HG02970 (cell line): Measurements from ENCODE around the gene ZCCHC24.
A peak's percentile ranks its signal among the peaks of the same experiment; 100 is the strongest.
"Not testable (repeated sequence)": the region's sequence is repeated elsewhere in the genome, so short reads cannot be mapped to it uniquely, and the experiment has no call there.

Source experiments
- ATAC-seq: cut with Tn5 transposase; IDR thresholded peaks from one replicate; pipeline ENCODE4 v1.9.1; 2021; ENCODE audit warnings: mild to moderate bottlenecking, moderate library complexity, moderate number of reproducible peaks; ENCODE audit not compliant: unreplicated experiment, low FRiP score

ZCCHC24 gene

GRCh38 chr10:79350407-79351154 is 94.8 kb downstream of the ZCCHC24 start:
- ATAC-seq, result no peak

- no peak for ATAC-seq
These were observed 95.5 kb downstream of the ZCCHC24 start for GRCh38 chr10:79349766-79350406.

- ATAC-seq, result no peak
These were observed 96.3 kb downstream of the ZCCHC24 start for GRCh38 chr10:79349072-79349491.

GRCh38 chr10:79348640-79348988 is 96.8 kb downstream of the ZCCHC24 start:
- ATAC-seq, result no peak

GRCh38 chr10:79347894-79348639 is 97.4 kb downstream of the ZCCHC24 start:
- ATAC-seq, result peak; percentile 37

DNA sequence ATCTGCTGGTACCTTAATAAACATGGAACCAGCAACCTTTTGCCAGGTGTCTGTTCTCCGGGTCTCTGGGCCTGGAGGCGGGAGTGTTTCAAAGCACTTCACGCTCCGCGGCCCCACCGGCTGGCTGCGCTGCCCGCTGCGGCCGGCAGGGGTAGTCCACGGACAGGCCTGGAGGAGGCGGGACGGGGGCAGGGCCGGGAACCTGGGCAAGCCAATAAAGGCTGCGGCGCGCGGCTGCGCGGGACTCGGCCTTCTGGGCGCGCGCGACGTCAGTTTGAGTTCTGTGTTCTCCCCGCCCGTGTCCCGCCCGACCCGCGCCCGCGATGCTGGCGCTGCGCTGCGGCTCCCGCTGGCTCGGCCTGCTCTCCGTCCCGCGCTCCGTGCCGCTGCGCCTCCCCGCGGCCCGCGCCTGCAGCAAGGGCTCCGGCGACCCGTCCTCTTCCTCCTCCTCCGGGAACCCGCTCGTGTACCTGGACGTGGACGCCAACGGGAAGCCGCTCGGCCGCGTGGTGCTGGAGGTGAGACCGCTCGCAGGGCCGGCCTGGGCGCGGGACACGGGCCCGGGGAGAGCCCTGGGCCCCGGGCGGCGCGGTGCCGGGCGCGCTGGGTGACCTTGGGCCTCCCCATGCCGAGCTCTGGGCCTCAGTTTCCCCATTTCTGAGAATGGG is 98.1 kb downstream of the ZCCHC24 start, which contains the start of gene PPIF:
TSS of gene PPIF (plus strand) at position 244 of the 668 bp plus-strand sequence. CDS start at position 324, 80 bp downstream.
- peak; percentile 83 for ATAC-seq

GRCh38 chr10:79346388-79347225 is 98.8 kb downstream of the ZCCHC24 start:
- ATAC-seq, result no peak

DNA sequence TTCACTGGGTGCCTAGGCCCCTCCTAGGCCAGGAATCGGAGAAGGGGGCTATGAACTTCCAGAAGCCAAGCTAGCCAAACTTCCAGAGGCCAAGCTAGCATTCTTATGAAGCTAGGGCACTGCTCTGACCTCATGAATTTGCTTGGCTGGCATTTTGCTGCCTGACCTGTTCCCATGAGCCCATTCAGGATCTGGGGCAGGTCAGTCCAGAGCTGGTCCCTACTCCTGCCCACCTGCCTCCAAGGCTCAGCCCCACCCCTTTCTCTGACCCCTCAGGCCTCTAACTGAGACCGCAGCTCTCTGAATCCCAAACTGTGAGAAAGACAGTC is 99.4 kb downstream of the ZCCHC24 start:
- no peak for ATAC-seq

DNA sequence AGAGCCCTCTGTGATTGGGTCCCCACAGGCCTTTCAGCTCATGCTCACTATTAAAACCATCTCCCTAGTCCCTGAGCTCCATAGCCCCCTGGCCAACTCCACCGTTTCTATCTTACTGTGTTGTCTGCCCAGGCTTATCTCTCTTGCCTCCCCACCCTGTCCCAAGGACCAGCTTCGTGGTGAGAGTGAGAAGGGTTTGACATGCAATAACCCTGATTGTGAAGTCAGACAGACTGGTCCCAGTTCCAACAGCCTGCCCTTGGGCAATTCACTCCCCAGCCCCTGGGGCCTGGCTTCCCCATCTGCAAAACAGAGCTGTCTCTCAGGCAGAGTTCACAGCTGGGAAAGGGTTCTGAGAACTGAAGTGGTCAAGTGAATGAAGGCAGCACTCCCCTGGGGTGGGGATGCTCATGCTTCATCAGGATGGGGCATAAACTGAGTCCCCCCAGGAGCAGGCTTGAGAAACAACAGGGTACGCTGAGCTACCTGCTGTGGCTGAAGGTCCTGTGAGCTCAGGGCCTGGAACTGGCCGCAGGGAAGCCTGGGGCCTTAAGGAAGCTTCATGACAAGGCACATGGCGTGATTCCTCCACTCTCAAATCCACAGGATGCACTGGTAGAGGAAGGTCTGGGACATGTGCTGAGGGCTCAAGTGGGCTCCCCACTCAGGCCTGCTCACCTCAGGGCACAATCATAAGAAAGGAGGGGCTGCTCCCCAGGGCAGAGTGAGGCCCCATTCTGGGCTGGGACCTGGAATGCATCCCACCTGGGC is 100.0 kb downstream of the ZCCHC24 start:
- ATAC-seq, result no peak

DNA sequence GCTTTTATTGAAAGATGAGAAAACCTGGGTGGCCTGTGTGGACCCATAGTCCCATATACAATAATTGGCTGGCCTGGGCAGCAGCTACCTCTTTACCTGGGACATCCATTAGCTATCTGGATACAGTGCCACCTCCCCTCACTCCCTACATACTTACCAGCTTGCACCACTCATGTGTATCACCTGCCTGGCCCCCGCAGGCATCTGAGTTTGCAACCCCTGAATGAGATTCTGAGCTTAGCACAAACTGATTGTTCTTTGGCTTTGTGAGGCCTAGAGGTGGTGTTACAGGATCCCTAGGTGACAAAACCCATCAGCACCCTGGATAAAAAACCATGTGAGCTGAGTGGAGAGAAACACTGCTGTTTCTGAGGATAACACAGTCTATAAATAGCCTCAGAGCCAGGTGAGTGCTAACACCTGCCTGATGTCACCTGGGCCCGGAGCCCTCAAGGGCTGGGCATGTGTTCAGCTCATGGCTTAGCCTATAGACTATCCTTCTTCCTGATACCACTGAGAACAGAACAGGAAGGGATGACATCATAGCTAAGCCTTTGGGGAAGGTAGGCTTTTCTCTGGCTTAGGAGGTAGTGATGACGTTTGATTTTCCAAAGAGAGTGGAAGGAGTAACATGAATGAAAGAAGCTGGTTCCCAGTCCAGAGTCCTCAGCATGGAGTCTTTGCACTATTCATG is 100.8 kb downstream of the ZCCHC24 start:
- no peak for ATAC-seq

GRCh38 chr10:79342811-79343561 is 102.4 kb downstream of the ZCCHC24 start:
- no peak for ATAC-seq

DNA sequence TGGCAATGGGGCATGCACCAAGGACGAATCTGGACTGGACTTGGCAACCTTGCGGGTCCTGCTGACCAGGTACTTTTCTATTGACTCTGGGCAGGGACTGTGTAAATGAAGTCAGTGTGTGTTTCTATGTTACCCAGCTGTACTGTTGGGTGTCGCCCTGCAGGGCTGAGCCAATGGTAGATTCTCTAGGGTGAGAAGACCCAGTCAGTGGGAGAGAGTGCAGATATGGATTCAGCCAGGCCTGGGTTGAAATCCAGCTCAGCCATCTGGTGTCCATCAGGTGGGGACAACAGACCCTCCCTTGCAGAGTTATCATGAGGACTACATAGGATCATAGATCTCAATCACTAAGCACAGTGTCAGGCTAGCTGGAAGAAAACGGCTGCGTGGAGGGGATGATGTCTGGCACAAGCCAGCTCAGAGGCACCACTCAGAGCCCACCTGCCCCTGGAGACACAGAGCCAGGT is 103.1 kb downstream of the ZCCHC24 start:
- ATAC-seq, result no peak

DNA sequence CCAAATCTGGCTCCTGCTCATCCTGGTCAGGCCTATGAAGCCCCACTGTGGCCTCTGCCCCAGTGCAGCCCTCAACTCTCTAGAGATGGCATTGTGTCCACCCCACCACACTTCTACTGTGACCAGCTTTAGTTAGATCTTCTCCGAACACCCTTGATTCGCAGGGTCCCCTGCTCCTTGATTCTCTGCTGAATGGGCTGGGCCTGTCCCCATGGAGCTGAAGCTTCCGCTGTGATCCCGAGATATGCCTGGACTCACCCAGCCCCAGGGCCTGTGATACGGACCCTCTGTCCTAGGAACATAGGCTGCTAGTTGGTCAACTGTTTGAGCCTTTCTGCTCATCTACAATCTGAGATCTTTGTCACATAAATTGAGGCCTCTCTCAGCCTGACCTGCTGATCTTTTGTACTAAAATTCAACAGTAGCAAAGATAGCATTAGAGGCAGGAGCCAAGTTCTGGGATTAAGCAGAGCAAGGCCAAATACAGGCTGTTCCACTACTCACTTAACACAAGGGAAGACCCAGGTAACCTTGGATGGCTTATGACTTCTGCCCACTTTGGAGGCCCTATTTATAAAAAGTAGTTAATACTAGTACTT is 104.7 kb downstream of the ZCCHC24 start:
- no peak for ATAC-seq

- no peak for ATAC-seq
These were observed 106.2 kb downstream of the ZCCHC24 start for GRCh38 chr10:79339266-79339665.

DNA sequence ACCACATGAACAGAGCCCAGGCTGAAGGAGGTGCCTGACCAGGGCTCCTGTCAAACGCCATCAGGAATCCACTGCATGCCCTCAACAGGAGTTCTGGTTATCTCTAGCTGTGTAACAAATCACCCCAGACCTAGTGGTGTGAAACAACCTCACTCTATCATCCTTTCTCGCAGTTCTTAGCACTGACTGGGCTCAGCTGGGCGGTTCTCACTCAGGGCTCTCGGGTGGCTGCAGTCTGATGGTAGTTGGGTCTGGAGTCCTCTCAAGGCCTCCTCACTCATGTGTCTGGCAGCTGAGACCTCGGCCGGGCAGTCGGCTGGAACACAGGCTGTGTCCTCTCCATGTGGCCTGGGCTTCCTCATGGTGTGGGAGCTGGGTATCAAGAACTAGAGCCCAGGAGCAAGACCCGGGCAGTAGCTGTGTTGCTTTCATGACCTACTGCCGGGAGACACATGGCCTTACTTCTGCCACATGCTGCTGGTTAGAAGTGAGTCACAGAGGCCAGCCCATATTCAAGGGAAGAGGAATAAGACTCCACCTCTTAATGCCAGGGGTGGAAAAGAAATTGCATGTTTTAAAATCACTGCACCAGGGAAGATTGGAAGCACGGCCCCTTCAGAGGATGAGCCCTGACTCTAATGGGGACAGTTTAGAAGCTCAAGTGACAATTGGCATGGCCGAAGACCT is 107.5 kb downstream of the ZCCHC24 start:
- ATAC-seq, result not testable (repeated sequence)

GRCh38 chr10:79336739-79337138 is 108.7 kb downstream of the ZCCHC24 start:
- no peak for ATAC-seq

DNA sequence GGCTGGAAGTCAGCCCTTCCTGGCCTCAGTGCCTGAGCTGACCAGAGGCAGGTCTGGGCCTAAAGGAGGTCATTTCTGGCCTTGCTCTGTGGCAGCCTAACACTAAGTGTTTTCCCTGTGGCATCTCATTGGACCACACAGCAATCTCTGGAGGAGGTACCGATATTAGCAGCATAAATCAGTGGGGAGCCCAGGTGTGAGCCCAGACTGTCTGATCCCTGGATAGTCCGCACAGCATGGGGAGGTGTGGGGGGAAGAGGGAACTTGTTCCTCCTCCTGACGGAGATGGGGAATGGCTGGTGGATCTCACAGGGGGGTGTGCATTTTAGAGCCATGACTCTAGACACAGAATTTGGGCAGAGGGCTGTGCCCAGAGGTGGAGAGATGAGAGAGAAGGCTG is 109.1 kb downstream of the ZCCHC24 start:
- ATAC-seq, result no peak
